Sciatic nerve (tissue), 2 donors: ENCODE measurements around the gene ACMSD. TPM values are rescaled to one million over a fixed set of nuclear protein-coding genes. Genes with fewer than 3 reads are reported as not detected.
"Not testable (repeated sequence)": the region's sequence is repeated elsewhere in the genome, so short reads cannot be mapped to it uniquely, and the experiment has no call there.

Source experiments
- ATAC-seq: fragments of 200-7000 bp; cut with Tn5 transposase; one replicate; pipeline ENCODE4 v1.9.1; 2020; ENCODE audit warnings: mild to moderate bottlenecking, moderate library complexity
- DNase-seq: peaks from one replicate; pipeline ENCODE4 v3.0.0-alpha.2; 2020; ENCODE audit warnings: low spot score
- intact Hi-C: fragments of 100-400 bp; cut with DNase I; formaldehyde crosslinking; loops from one replicate; pipeline ENCODE4 v1.14.2; 2022
- total RNA-seq: library from RNA; stranded (reverse); fragmentation: NEBNext Ultra II Directional; extraction: Animal tissue kit (Norgen Biotek cat#: 25700); gene quantifications from one replicate; pipeline ENCODE4 v1.2.1, GENCODE V29; 2021
- donor health status: DM: no; HTN: no; CAD: no.
- donor health status: DM: no; HTN: no; CAD: no.

The ACMSD gene
- total RNA-seq, 1 donor from 2014 or later, result not detected

DNA sequence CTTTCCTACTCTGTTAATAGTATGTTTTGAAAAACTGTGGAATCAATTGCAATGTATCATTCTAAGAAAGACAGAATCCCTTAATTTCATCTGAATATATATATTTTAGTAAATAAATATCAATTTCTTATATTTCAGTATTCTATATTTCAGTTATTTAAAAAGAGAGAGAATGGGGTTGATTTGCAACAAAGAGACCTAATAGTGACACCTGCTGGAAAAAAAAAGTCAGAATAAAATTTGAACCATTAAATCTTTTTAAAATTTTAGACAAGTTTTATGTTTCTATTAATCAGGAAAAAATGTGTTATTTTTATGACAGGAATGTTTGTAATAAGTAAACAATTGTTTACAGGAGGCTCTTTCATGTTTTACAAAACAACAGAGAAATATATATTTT lies 59.5 kb downstream of the ACMSD start:
- intact Hi-C loops, result no loop called here
- no peak for ATAC-seq
- no peak for DNase-seq

DNA sequence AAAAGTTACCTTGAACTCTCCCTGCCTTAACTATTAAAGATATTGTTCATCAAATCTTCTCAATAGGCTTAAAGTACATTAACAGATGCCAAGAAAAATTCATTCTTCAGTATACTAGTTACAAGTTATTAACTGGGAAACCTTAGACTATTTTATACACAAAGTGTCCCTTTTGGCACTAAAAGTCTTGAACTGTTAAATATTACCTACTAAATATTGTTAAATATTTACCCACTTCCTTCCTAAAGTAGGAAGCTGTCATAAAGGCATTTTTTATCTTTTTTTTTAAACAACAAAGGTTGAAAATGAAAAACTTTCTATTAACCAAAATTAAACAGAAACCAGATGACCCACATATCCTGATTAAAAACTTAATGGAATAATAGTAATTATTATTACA lies 60.8 kb downstream of the ACMSD start:
- no peak for ATAC-seq
- intact Hi-C loops, result no loop called here
- no peak for DNase-seq

DNA sequence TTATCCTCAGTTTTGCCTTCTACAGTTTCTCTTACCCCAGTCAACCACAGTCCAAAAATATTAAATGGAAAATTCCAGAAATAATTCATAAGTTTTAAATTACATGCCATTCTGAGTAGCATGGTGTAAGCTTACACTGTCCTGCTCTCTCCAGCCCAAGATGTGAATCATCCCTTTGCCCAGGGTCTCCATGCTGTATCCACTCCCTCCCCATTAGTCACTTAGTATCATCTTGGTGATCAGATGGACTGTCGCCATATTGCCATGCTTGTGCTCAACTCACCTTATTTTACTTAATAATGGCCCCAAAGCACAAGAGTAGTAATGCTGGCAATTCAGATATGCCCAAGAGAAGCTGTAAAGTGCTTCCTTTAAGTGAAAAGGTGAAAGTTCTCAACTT lies 61.7 kb downstream of the ACMSD start:
- DNase-seq (no peak), ATAC-seq (no peak)
- intact Hi-C loops, result no loop called here

DNA sequence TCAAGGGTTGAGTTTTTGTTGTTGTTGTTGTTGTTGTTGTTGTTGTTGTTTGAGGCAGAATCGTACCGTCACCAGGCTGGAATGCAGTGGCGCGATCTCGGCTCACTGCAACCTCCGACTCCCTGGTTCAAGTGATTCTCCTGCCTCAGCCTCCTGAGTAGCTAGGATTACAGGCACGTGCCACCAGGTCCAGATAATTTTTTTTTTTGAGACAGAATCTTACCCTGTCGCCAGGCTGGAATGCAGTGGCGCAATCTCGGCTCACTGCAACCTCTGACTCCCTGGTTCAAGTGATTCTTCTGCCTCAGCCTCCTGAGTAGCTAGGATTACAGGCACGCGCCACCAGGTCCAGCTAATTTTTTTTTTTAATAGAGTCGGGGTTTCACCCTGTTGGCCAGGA lies 65.3 kb downstream of the ACMSD start:
- DNase-seq, ATAC-seq, intact Hi-C loops: not testable (repeated sequence)

DNA sequence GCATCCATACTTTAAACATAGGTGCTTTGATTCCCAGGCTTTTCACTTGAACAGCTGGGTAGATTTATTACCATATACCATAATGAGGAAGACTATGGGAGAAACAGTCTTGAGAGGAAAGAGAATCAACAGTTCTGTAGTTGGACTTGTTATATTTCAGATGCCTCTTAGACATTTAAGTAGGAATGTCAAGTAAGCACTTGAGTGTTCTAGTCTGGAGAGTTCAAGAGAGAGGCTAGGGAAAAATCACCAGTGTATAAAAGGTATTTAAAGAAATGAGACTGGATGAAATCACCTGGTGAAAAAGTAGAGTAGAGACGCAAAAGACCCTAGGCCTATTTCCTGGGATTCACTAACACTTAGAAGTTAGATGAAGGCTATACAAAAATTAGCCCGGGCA lies 66.8 kb downstream of the ACMSD start:
- no peak for DNase-seq
- intact Hi-C loops, result no loop called here

DNA sequence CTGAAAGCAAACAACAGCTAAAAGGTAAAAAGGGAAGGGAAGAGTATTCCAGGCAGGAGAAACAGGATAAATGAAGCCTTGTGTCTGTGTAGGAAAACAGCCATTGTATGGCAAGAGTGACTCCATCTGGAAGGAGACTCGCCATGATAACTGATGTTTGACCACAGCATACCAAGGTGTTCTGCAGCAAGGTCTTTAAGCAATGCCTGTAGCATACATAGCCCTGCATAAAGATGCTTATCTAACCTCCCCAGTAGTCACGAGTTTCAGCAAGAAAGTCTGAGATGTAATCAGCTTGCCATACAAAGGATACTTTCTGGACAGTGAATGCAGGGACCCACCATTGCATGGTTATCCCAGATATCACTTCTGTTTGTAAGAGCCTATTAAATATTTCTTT lies 68.3 kb downstream of the ACMSD start:
- DNase-seq (no peak), ATAC-seq (no peak)
- intact Hi-C loops, result no loop called here

More for the DNA sequence above, 66.8 kb downstream of the ACMSD start:
- no peak for ATAC-seq

DNA sequence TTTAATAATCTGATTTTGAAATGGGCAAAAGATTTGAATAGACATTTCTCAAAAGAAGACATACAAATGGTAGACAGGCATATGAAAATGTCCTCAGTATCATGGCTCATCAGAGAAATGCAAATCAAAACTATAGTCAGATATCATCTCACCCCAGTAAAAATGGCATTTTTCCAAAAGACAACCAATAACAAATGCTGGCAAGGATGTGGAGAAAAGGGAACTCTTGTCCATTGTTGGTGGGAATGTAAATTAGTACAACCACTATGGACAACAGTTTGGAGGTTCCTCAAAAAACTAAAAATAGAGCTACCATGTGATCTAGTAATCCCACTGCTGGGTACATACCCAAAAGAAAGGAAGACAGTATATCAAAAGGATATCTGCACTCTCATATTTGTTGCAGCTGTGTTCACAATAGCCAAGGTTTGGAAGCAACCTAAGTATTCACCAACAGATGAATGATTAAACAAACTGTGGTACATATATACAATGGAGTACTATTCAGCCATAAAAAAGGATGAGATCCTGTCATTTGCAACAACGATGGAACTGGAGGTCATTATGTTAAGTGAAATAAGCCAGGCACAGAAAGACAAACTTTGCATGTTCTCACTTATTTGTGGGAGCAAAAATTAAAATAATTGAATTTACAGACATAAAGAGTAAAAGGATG lies 69.2 kb downstream of the ACMSD start:
- intact Hi-C loops, DNase-seq, ATAC-seq: not testable (repeated sequence)

DNA sequence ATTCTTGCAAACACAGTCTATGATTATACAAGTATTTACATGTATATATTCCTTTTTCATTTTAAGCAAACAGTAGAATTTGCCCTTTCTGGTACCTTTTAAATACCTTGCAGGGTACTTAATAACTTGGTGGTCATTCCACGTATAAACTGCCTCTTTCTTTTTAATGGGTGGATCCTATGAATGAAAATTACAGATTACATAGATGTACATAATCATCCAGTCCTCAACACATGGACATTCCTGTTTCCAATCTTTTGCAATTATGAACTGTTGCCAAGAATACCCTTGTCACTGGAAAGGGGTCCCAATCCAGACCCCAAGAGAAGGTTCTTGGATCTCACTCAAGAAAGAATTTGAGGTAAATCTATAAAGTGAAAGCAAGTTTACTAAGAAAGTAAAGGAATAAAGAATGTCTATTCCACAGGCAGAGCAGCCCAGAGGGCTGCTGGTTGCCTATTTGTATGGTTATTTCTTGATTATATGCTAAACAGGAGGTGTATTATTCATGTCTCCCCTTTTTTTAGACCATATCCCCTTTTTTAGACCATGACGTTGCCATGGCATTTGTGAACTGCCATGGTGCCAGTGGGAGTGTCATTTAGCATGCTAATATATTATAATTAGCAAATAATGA lies 72.5 kb downstream of the ACMSD start:
- intact Hi-C loops, result no loop called here
- no peak for DNase-seq
- ATAC-seq, result no peak

DNA sequence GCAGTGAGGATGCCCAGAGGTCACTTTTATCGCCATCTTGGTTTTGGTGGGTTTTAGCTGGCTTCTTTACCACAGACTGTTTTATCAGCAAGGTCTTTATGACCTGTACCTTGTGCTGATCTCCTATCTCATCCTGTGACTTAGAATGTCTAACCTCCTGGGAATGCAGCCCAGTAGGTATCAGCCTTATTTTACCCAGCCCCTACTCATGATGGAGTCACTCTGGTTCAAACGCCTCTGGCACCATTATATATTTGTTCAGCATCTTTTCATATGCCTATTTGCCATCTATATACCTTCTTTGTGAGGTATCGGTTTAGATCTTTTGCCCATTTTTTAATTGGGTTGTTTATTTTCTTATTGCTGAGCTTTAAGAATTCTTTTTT lies 73.0 kb downstream of the ACMSD start:
- ATAC-seq (no peak), DNase-seq (no peak)
- intact Hi-C loops, result no loop called here

DNA sequence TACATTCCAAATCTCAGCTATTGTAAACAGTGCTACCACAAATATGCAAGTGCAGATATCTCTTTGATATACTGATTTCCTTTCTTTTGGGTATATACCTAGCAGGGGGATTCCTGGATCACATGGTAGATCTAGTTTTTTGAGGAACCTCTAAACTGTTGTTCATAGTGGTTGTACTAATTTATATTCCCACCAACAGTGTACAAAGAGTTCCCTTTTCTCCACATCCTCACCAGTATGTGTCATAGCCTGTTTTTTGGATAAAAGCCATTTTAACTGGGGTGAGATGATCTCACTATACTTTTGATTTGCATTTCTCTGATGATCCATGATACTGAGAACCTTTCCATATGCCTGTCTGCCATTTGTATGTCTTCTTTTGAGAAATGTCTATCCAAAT lies 73.9 kb downstream of the ACMSD start:
- ATAC-seq, result no peak
- intact Hi-C loops, result no loop called here

DNA sequence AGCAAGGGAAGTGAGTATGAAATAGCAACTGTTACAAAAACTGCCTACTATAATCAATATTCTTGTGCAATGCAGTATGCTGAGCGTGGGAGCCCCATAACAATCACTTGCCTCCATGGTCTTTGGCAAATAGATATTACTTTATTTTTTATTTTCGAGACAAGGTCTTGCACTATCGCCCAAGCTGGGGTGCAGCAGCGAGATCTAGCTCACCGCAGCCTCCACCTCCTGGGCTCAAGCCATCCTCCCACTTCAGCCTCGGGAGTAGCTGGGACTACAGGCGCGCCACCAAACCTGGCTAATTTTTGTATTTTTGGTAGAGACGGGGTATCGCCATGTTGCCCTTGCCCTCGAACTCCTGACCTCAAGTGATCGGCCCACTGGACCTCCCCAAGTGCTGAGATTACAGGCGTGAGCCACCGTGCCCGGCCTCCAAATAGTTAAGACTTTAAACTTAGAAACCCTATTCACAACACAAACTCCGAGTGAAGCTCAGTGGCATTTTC lies 79.0 kb downstream of the ACMSD start:
- intact Hi-C loops, result no loop called here
- peak; percentile 59 for DNase-seq
- ATAC-seq, result no peak

More for the DNA sequence above, 73.9 kb downstream of the ACMSD start:
- no peak for DNase-seq

DNA sequence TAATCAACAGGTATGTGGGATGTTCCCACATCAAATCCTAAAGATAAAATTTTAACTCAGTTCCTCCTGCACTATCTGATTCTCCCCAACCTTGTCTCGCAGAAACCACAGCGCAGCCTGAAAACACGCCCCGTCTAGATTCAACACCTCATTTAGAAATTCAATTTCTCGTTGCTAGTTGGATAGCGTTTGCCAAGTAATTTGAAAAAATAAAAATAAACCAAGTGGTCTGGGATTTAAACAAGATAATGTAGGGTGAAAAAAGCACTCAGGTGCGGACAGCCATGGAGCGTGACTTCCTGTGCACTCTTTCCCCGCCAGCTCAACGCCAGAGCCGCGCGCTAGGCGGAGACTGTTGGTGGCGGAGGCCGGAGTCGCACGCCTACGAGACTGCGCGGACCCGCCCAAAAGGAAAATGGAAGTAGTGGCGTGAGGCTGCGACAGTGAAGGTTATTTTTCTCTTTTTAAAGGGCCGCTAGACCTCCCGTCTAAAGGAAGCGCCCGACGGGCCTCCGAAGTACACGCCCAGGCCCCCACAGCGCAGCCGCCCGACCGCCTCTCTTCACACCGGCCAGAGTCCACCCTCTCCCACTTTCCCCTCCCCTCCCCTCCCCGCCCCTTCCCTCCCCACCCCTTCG lies 79.6 kb downstream of the ACMSD start:
- intact Hi-C loops, result no loop called here
- DNase-seq, result no peak
- ATAC-seq, result peak; percentile 90

DNA sequence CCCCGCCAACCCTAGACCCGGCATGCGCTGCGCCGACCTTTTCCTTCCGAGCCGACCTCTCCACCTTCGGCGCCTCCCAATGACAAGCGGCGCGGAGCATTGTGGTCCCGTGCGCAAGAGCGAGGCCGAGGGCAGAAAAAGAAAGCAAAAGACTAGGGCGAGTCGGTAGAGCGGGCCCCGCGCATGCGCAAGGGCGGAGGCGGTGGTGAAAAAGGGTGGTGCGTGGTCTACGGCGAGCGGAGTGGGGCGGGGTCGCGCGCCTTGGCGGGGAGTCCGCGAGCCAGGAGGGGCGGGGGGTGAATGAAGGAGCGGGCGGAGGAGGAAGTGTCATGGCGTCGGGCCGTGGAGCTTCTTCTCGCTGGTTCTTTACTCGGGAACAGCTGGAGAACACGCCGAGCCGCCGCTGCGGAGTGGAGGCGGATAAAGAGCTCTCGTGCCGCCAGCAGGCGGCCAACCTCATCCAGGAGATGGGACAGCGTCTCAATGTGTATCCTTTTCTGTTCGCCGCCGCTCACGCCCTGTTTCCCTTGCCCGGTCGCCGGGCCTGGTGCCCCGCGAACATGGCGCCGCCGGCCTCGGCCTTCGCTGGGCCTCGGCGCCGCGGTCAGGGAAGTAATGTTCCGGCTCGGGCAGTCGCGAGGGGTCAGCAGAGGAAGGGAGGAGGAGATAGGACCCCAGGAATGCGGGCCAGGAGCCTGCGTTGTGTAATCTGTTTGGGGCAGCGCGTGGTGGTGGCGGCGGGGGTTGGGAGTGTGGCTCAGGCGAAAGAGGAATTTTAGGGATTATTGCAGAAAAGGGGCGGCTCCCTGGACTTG lies 80.3 kb downstream of the ACMSD start, which contains the start of gene CCNT2:
CCNT2 (plus strand) TSS at position 297 of the 815 bp plus-strand sequence; CDS start at position 330, 33 bp downstream.
- peak; percentile 97 for ATAC-seq
- intact Hi-C loops, result no loop called here

DNA sequence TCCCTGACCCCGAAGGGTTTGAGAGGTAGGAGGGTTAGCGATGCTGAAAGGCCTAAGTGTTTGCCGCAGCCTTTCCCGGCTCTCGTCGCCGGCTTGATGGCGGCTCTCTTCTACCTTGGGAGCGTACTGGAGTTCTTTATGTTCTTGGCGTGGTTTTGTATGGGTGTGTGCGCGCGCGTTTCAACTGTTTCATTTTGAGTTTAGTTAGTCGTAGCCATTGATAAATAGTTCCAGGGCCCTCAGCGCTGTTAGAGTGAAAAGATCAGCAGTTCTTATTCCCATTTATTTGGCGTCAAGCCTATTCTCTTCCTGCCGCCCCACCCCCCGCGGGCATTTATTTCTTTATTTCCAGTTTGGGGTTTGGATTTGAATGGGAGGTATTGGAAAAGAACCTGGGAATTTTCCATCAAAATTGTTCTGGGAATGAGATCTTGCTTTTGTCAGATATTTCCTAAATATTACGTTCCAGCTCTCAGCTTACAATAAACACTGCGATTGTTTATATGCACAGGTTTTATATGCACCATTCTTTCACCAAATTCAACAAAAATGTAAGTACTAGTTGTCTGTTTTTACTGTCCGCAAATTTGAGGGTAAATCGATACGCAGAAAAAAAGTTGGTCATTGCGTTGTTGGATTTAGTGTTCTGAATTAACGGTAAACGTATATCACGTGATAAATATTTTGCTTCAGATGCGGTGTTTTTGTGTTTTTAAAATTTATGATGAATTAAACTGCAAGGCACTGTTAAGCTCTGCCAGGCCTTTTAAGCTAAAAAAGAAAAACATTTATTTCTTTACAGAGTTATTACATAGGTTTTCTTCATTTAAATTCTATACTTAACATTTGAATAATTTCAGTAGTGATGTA lies 81.2 kb downstream of the ACMSD start:
- DNase-seq, result no peak
- no peak for ATAC-seq
- intact Hi-C loops, result no loop called here

More for the DNA sequence above, 80.3 kb downstream of the ACMSD start, which contains the start of gene CCNT2:
- peak; percentile 99 for DNase-seq

DNA sequence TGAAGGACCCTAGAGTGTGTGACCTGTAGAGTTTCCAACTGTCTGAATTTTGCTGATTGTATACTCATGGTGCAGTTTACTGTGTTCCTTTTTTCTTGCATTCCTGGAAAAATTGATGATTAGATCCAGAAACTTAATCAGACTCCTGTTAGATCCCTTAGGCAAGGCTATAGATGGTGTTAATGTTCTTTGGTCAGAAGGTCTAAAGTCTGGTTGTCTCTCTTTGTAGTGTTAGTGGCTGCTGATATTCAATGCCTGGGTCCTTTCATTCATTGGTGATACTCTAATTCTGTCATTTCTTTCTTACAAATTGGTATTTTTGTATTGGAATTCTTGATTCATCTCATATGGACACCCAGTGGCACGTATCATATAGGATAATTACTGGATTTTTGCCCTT lies 86.5 kb downstream of the ACMSD start:
- intact Hi-C loops, result no loop called here
- ATAC-seq, result no peak
- DNase-seq, result no peak

DNA sequence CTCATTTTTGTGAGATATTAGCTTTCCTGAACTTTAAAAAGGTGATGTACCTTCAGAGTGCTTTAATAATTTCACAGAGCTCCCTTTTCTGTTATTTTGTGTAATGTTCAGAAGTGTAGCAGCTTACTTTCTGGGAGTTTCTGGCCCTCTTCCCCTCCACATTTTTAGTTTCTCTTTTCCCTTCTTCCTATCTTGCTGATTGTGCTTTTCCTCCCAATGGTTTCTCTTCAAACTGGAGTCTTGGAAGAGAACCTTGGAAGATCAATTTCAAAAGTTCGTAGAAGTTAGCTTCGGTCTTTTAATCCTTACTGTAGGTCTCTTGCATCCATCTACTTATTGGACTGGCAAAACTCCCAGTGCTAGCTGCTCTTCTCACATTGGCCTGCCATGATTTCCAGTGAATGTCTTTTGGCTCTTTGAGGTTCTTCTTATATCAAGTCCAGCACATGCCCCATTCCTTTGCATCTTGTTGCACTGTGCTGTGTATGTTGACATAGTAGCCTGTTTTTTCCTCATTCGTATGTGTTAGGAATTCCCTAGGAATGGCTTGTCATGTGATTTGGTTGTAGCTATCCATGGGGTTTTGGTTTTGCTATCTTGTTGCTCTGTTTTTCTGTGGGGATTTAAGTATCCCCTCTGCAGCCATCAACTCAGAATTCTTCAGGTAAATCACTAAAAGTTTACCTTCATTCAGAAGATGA lies 88.0 kb downstream of the ACMSD start:
- intact Hi-C loops, result no loop called here
- ATAC-seq (no peak), DNase-seq (no peak)

DNA sequence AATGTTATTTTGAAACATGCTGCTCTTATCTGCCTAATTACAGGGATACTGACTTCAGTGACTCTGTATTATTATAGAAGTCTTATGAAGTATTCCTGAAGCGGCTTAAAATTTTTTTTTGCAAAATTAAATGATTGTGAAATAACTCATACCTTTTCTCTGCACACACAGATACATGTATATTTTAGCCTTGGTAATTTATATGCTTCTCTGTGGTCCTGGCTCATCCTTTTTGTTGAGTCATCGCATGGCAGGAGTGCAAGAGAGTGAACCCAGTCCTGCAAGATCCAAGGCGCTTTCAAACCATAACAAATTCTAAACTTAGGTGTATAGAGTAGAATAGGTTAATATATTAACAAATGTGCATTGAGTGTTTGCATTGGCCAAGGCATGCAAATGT lies 88.8 kb downstream of the ACMSD start:
- intact Hi-C loops, result no loop called here
- ATAC-seq (no peak), DNase-seq (no peak)
